HG03159 (cell line): ENCODE results near the gene SLC2A1.

Experiments used
- ATAC-seq: cut with Tn5 transposase; IDR thresholded peaks from one replicate; pipeline ENCODE4 v1.9.1; 2021; ENCODE audit warnings: mild to moderate bottlenecking, moderate library complexity; ENCODE audit not compliant: unreplicated experiment

SLC2A1 gene

DNA sequence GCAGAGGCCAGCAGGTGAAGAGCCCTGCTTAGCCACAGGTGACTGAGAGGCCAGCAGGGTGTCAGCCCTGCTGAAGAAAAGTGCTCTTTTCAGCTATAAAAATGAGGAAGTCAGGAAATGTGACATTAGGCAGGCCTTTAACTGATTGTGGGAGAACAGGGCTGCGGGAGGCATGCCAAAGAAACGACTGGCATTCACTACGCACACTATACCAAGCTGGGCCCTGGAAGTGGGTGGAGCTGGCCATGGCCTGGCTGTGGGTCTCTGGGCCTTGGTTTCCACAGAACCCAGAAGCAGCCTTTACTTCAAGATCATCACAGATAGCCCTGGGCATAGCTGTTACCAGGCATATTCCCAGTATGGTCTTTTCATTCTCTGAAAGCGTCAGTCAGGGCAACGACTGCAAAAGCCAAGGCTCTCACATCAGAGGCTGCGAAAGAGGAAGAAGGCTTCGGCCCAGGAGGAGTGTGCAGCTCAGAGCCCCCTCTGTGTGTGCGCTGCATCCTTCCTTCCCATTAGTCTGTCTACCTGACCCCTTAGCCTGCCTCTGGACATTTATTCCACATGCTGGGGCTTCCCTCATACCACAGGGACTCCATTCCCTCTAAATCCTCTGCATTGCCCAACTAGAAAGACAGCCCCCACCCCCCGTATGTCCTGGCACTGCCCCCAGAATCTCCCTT lies 14.3 kb downstream of the SLC2A1 start:
- no peak for ATAC-seq

- ATAC-seq = no peak
These were observed 14.9 kb downstream of the SLC2A1 start for GRCh38 chr1:42943728-42944127.

- no peak for ATAC-seq
These were observed 15.5 kb downstream of the SLC2A1 start for GRCh38 chr1:42943166-42943565.

GRCh38 chr1:42942444-42942843 lies 16.2 kb downstream of the SLC2A1 start:
- ATAC-seq = no peak

- no peak for ATAC-seq
These were observed 16.9 kb downstream of the SLC2A1 start for GRCh38 chr1:42941640-42942330.

DNA sequence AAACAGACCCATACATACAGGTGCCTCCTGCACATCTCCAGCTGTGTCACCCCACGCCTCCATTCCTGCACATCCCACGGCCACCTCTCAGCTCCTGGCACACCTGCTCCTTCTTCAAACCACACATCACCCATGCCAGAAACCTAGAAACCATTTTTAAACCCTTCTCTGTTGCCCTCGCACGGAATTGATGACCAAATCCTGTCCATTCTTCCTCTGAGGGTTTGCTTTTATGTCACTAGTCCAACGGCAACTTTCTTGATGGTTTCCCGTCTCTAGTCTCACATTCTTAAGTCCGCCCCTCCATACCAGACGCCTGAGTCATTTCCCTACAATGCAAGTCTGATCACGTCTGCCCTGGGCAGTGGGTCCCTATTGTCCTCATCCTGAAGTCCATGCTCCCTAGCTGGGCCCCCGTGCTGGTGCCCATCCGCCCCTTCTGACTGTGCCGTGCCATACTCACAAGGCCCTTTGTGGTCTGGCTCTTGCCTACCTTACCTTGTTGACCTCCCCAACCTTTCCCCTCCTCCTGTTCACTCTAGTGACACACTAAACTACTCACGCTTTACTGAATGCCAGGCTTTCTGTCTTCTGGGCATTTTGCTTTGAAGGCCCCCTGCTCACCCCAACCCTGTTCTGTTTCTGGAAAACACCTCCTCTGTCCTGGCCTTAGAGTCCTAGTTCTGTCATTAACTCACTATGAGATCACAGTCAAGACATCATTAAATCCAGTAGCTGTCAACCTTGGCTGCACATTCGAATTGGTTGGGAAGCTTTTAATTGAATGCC lies 17.6 kb downstream of the SLC2A1 start:
- ATAC-seq = no peak

GRCh38 chr1:42938645-42939615 lies 19.7 kb downstream of the SLC2A1 start:
- no peak for ATAC-seq

- no peak for ATAC-seq
These were observed 20.6 kb downstream of the SLC2A1 start for GRCh38 chr1:42937836-42938644.

- ATAC-seq = no peak
These were observed 21.4 kb downstream of the SLC2A1 start for GRCh38 chr1:42937141-42937696.

GRCh38 chr1:42936309-42937078 lies 22.2 kb downstream of the SLC2A1 start:
- no peak for ATAC-seq

DNA sequence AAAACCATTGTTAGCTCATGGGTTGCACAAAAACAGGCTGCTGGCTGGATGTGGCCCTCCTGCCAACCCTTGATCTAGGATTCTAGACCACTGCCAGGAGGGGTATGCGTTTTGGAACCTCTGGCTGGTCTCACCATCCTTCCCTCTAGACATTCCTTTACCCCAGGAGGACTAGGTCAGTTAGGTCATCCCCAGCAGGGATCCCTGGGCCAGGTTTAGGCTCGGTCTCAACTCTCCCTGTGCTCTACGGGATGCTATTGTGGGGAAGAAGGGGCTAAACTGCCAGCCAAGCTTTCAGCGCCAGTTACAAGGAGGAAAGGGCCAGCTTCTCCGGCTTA lies 22.7 kb downstream of the SLC2A1 start:
- ATAC-seq = no peak

GRCh38 chr1:42935313-42935895 lies 23.3 kb downstream of the SLC2A1 start:
- ATAC-seq = no peak

DNA sequence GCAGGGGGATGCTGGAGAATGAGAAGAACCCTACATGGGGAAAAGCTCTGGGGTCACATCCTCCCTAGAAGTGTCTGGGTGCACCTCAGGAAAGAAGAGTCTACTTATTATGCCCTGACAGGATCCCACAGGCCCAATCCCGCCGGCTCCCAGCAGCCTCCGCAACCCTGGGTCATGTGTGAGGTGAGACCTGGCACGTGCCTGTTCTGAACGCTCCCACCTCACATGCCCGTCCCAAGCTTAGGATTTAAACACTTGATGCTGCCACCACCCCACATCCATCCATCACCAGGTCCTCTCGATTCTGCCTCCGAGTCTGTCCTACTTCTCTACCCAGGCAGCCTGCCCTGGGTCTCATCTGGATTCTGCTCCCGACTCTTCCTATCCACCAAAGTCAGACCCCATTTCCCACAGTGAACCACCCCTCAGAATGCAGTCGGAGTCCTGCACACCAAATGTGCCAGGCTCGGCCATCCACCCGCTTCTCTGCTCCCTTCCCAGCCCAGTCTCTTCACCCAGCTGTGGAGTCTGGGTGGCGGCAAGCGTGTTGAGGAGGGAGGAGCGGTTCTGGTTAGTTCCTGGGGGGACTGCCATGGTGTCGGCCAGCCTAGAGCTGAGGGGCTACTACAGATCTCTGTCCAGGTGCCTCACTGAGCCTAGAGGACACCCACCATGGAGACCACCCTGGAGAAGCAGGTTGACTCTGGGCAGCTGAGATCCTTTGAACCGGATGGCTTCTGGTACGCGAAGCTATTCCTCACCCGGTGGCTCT lies 23.9 kb downstream of the SLC2A1 start:
- ATAC-seq = no peak

DNA sequence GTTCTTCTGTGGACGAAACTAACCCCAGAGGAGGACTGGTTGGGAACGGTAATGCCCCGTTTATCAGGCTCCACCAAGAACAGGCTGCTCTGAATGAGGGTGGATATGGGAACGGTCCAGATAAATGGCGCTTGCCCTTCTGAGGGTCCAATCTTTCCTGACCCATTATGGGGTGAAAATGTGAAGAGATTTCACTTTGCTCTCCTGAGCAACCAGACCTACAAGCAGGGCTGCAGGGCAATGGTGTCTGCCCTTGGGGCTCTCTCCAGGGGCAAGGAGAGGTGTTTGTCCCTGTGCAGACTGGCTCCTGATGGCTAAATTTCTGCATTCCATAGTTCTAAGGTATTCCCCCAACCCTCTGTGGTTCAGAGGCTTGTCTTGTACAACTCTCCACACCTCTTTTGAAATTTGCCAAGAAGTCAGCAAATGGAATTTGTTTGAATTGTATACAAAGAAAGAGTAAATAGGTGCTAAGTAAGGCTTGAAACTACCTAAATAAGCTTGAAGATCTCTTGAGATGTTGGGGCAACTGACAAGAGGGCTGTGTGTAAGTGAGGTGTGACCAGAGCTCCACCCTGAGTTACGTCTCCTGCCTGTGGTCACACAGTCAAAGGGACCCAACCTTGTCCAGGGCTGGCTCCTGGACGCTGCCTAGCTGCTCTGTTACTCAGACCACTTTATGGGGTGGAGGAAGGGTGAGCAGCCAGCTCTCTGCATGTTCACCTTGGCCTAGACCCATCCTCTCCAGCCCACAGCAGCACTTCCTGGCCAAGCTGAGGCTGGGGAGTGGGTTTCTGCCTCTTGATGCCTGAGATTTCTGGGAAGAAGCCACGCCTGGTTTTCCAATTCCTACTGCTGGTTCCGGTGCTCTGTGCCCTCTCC lies 24.8 kb downstream of the SLC2A1 start:
- no peak for ATAC-seq

DNA sequence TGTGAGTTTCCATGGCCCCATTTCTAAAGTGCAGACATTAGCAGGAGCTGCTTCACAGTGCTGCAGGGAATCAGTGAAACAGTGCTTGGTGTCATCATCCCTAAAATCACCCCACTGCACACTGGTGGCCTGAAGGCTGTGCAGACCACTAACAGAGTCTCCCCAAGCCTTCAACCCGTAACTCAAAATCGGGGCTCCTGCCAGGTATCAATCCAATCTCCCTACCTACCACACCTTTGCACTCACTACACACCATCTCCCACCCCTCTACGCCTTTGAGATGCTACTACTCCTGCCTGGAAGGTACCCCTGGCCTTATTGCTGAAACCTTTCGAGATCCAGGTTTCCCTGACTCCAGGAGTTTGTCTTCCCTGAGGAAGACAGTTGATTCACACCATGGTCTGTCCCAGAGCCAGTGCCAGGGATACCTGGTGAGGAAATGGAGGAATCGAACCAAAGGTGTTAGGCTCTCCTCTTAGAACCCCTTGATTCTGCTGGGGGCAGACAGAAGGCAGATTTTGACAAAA lies 25.5 kb downstream of the SLC2A1 start:
- ATAC-seq = no peak

DNA sequence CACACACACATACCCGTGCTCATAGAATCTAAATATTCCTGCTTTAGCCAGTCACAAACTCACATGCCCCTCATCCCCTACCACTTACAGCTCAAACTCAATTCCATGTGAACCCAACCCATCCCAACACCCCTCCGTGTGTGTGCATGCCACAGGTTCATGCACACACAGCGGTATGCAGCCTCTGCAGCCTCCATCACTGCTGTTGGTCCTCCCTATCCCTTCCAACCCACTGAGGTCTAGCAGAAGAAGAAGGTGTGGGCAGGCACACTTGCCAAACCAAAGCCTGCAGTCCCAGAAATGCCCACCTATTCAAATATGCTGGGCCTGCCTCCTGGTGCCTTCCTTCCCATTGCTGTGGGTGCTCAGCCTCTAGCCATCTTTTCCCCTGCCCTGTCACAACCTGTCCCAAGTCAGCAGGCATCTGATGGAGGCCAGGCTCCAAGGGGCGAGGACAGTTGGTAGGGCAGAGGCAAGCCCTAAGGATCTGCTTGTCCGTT lies 26.2 kb downstream of the SLC2A1 start:
- no peak for ATAC-seq
